ENCODE data around the gene SLC5A11.

GRCh38 chr16:24815021-24815420 is 30.7 kb upstream of the SLC5A11 start:
- TF ChIP-seq, protein P1, sequence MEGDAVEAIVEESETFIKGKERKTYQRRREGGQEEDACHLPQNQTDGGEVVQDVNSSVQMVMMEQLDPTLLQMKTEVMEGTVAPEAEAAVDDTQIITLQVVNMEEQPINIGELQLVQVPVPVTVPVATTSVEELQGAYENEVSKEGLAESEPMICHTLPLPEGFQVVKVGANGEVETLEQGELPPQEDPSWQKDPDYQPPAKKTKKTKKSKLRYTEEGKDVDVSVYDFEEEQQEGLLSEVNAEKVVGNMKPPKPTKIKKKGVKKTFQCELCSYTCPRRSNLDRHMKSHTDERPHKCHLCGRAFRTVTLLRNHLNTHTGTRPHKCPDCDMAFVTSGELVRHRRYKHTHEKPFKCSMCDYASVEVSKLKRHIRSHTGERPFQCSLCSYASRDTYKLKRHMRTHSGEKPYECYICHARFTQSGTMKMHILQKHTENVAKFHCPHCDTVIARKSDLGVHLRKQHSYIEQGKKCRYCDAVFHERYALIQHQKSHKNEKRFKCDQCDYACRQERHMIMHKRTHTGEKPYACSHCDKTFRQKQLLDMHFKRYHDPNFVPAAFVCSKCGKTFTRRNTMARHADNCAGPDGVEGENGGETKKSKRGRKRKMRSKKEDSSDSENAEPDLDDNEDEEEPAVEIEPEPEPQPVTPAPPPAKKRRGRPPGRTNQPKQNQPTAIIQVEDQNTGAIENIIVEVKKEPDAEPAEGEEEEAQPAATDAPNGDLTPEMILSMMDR (IDR thresholded peaks at IDR 0.05), result no peak
- TF ChIP-seq POLR2A (IDR thresholded peaks at IDR 0.05), result no peak

All from testis (tissue), 2 donors.